WTC11 (cell line): ENCODE measurements around the gene TTL.

Source experiments
- AFF4 ChIP-seq: sonication (generic); formaldehyde crosslinking; IDR thresholded peaks from 2 replicates; pipeline ENCODE4 v1.8.1; 2023; ENCODE audit warnings: mild to moderate bottlenecking, missing genetic modification reagents, borderline replicate concordance
- ARID4B ChIP-seq: sonication (generic); formaldehyde crosslinking; IDR thresholded peaks from 2 replicates; pipeline ENCODE4 v1.8.0; 2023; ENCODE audit warnings: missing genetic modification reagents, mild to moderate bottlenecking, borderline replicate concordance
- CREB1 ChIP-seq: sonication (generic); formaldehyde crosslinking; IDR thresholded peaks from 2 replicates; pipeline ENCODE4 v1.8.0; 2023; ENCODE audit warnings: mild to moderate bottlenecking, missing genetic modification reagents
- CTCF ChIP-seq: fragments of 200-600 bp; IDR thresholded peaks from 2 replicates; pipeline ENCODE4 v1.8.0; 2022; ENCODE audit warnings: antibody characterized with exemption
- E2F1 ChIP-seq: sonication (generic); formaldehyde crosslinking; IDR thresholded peaks from 2 replicates; pipeline ENCODE4 v1.8.0; 2022; ENCODE audit warnings: mild to moderate bottlenecking, missing genetic modification reagents
- ETV6 ChIP-seq: sonication (generic); formaldehyde crosslinking; IDR thresholded peaks from 2 replicates; pipeline ENCODE4 v1.8.1; 2022; ENCODE audit warnings: mild to moderate bottlenecking, missing genetic modification reagents
- MAX ChIP-seq: sonication (generic); formaldehyde crosslinking; IDR thresholded peaks from 2 replicates; pipeline ENCODE4 v1.8.0; 2022; ENCODE audit warnings: mild to moderate bottlenecking, missing genetic modification reagents
- NFE2L1 ChIP-seq: sonication (generic); formaldehyde crosslinking; IDR thresholded peaks from 2 replicates; pipeline ENCODE4 v1.8.1; 2023; ENCODE audit warnings: missing genetic modification reagents
- NR1H2 ChIP-seq: sonication (generic); formaldehyde crosslinking; IDR thresholded peaks from 2 replicates; pipeline ENCODE4 v1.9.0; 2021; ENCODE audit warnings: mild to moderate bottlenecking, moderate library complexity, missing genetic modification reagents
- SP1 ChIP-seq: sonication (generic); formaldehyde crosslinking; conservative IDR thresholded peaks from 2 replicates; pipeline ENCODE4 v1.8.1; 2022; ENCODE audit warnings: missing genetic modification reagents
- TP53 ChIP-seq: sonication (generic); formaldehyde crosslinking; IDR thresholded peaks from 2 replicates; pipeline ENCODE4 v1.8.1; 2023; ENCODE audit warnings: mild to moderate bottlenecking, missing genetic modification reagents
- ZNF232 ChIP-seq: sonication (generic); formaldehyde crosslinking; IDR thresholded peaks from 2 replicates; pipeline ENCODE4 v1.8.0; 2022; ENCODE audit warnings: mild to moderate bottlenecking, missing genetic modification reagents
- ZNF512 ChIP-seq: sonication (generic); formaldehyde crosslinking; IDR thresholded peaks from 2 replicates; pipeline ENCODE4 v1.8.1; 2022; ENCODE audit warnings: missing genetic modification reagents, borderline replicate concordance
- TF ChIP-seq, protein P1 (sequence below): sonication (generic); formaldehyde crosslinking; IDR thresholded peaks from 2 replicates; pipeline ENCODE4 v1.8.1; 2022; ENCODE audit warnings: mild to moderate bottlenecking, moderate library complexity, missing genetic modification reagents

DNA sequence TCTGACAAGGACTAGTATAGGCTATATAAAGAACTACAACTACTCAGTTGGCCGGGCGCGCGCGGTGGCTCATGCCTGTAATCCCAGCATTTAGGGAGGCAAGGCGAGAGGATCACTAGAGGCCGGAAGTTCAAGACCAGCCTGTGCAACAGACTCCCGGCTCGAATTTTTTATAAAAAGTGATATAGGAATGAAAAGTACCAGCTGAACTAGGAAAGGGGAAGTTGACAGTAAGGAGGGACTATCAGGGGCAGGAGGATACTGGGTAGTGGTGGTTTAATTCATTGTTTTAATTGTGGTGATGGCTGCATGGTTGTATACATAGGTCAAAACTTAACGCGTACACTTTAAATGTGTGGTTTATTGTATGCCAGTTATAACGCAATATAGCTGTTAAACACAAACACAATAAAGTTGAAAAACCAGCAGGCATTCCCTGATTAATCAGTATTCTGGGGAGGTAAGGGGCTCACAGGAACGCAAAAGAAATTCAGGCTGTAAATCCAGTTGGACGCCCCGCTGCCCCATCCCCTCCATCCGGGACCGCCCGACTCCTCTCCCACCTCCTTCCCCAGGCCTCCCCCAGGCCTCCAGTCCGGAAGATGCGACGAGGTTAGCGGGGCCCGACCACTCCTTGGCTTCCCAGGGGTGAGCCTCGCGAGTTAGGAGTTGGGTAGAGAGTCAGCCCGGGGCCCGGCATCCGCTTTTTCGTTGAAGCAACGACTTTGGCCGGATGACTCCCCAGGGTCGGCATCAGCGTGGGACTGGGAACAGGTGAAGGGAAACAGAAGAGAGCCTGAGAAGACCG lies 59.6 kb downstream of the TTL start:
- TF ChIP-seq SP1 (CRISPR knock-in tag) (no peak; the same call in 1 of the 2 replicates), NFE2L1 (CRISPR knock-in tag) (no peak), AFF4 (CRISPR knock-in tag) (no peak), CTCF (no peak), ETV6 (CRISPR knock-in tag) (no peak), ARID4B (CRISPR knock-in tag) (no peak), TP53 (no peak), NR1H2 (CRISPR knock-in tag) (no peak), ZNF232 (CRISPR knock-in tag) (no peak), CREB1 (CRISPR knock-in tag) (no peak), E2F1 (CRISPR knock-in tag) (no peak), ZNF512 (CRISPR knock-in tag) (no peak), MAX (CRISPR knock-in tag) (no peak)
- TF ChIP-seq, protein P1, sequence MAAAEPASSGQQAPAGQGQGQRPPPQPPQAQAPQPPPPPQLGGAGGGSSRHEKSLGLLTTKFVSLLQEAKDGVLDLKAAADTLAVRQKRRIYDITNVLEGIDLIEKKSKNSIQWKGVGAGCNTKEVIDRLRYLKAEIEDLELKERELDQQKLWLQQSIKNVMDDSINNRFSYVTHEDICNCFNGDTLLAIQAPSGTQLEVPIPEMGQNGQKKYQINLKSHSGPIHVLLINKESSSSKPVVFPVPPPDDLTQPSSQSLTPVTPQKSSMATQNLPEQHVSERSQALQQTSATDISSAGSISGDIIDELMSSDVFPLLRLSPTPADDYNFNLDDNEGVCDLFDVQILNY (CRISPR knock-in tag), result no peak
